Kidney (tissue), 14 donors: ENCODE measurements around the gene PDGFD. TPM values are rescaled to one million over a fixed set of nuclear protein-coding genes. Genes with fewer than 3 reads are reported as not detected.
"Not testable (repeated sequence)": the region's sequence is repeated elsewhere in the genome, so short reads cannot be mapped to it uniquely, and the experiment has no call there.

ENCODE experiments used
- DNase-seq, 5 donors: peaks; one replicate each; pipeline ENCODE4 v3.0.0-alpha.2; 2013 to 2020
- FAIRE-seq: peaks from 2 replicates; lab custom pipeline; 2012; peaks lifted over from hg19 to GRCh38; lab: Jason Lieb, UNC
- H3K27ac ChIP-seq, 2 donors: one replicate each; pipeline ENCODE4 v1.7.0; 2013; ENCODE audit warnings: low read depth in 2 of 2, low read length in 2 of 2, inconsistent platforms in 1 of 2
- H3K27me3 ChIP-seq: one replicate; pipeline ENCODE4 v1.7.1; 2013; ENCODE audit warnings: low read length, inconsistent platforms; ENCODE audit not compliant: control insufficient read depth, insufficient read depth
- H3K36me3 ChIP-seq, 3 donors: one replicate each; pipeline versions ENCODE4 v1.7.0 to v1.7.1; 2013; ENCODE audit warnings: low read length in 3 of 3, control low read depth in 1 of 3, inconsistent platforms in 1 of 3; ENCODE audit not compliant: insufficient read depth in 3 of 3, control insufficient read depth in 2 of 3
- H3K4me1 ChIP-seq, 3 donors: one replicate each; pipeline versions ENCODE4 v1.7.0 to v1.7.1; 2013; ENCODE audit warnings: low read length in 3 of 3, inconsistent platforms in 1 of 3, low read depth in 1 of 3; ENCODE audit not compliant: control insufficient read depth in 2 of 3, insufficient read depth in 2 of 3
- H3K4me3 ChIP-seq, 3 donors: one replicate each; pipeline versions ENCODE4 v1.7.0 to v1.8.1; 2013; ENCODE audit warnings: low read length in 3 of 3, control low read depth in 1 of 3, inconsistent platforms in 1 of 3
- H3K9ac ChIP-seq, 3 donors: one replicate each; pipeline versions ENCODE4 v1.7.0 to v1.7.1; 2013; ENCODE audit warnings: low read length in 3 of 3, control low read depth in 1 of 3, inconsistent platforms in 1 of 3
- H3K9me3 ChIP-seq, 3 donors: one replicate each; pipeline versions ENCODE4 v1.7.0 to v1.7.1; 2013; ENCODE audit warnings: low read length in 3 of 3, control low read depth in 1 of 3, inconsistent platforms in 1 of 3; ENCODE audit not compliant: control insufficient read depth in 2 of 3, insufficient read depth in 1 of 3
- CTCF ChIP-seq: IDR thresholded peaks from 3 replicates; pipeline ENCODE4 v1.5.1; 2012; ENCODE audit warnings: mild to moderate bottlenecking, moderate library complexity, borderline replicate concordance; ENCODE audit not compliant: insufficient read depth; ENCODE audit errors: extremely low read depth
- intact Hi-C: fragments of 100-400 bp; cut with DNase I; formaldehyde crosslinking; loops from one replicate; pipeline ENCODE4 v1.11.1; 2022
- polyA plus RNA-seq: library from polyadenylated mRNA; stranded (reverse); fragments of 350-450 nt; fragmentation: Illumina TruSeq; extraction: RNeasy Lipid Tissue Mini Kit (QIAGEN cat#74804); gene quantifications from one replicate; pipeline ENCODE4 v1.2.3, GENCODE V29; 2014; ENCODE audit warnings: low read depth, low replicate concordance; ENCODE audit not compliant: insufficient read depth
- total RNA-seq: library from RNA; stranded (reverse); fragmentation: NEBNext Ultra II Directional; extraction: Animal tissue kit (Norgen Biotek cat#: 25700); gene quantifications from one replicate; pipeline ENCODE4 v1.2.1, GENCODE V29; 2021
- donor health status: control.
- donor health status: control.
- donor health status: control.
- donor health status: control.
- donor health status: control.
- donor health status: DM: yes; HTN: yes; CAD: no.
- donor health status: Normal renal cell carcinoma (clear cell type).

Gene PDGFD
- total and polyA plus RNA-seq, 2 donors from 2014 or later, result 5.3 to 12.2 TPM

GRCh38 chr11:104053743-104054478, 110.0 kb downstream of the PDGFD start:
- Histone ChIP-seq H3K4me1 (no peaks in the 10 kb centered on the region), H3K9ac (no peak overlapping the region), H3K4me3 (no peak overlapping the region), H3K27me3 (no peaks in the 10 kb centered on the region), H3K36me3 (no peaks in the 10 kb centered on the region), H3K9me3 (no peaks in the 10 kb centered on the region), H3K27ac (no peak overlapping the region)
- no peak for TF ChIP-seq CTCF
- DNase-seq, result no peak
- FAIRE-seq, result no peak
- intact Hi-C loops, result no loop called here

- FAIRE-seq, result no peak
- DNase-seq, result no peak
- intact Hi-C loops, result no loop called here
Observed at GRCh38 chr11:104051778-104052177, 112.2 kb downstream of the PDGFD start.

GRCh38 chr11:104049116-104049515, 114.8 kb downstream of the PDGFD start:
- Histone ChIP-seq H3K4me3 (no peak overlapping the region), H3K4me1 (no peaks in the 10 kb centered on the region), H3K27ac (no peak overlapping the region), H3K36me3 (no peaks in the 10 kb centered on the region), H3K9me3 (no peaks in the 10 kb centered on the region), H3K9ac (no peak overlapping the region), H3K27me3 (no peaks in the 10 kb centered on the region)
- TF ChIP-seq CTCF, result no peak
- FAIRE-seq, result no peak
- intact Hi-C loops, result no loop called here
- no peak for DNase-seq

More at GRCh38 chr11:104051778-104052177, 112.2 kb downstream of the PDGFD start:
- no peaks in the 10 kb centered on the region for H3K4me1 ChIP-seq
- no peaks in the 10 kb centered on the region for H3K9me3 ChIP-seq
- H3K4me3 ChIP-seq, result no peak overlapping the region
- no peak for TF ChIP-seq CTCF
- H3K27ac ChIP-seq, result no peak overlapping the region
- H3K27me3 ChIP-seq, result no peaks in the 10 kb centered on the region
- no peaks in the 10 kb centered on the region for H3K36me3 ChIP-seq
- no peak overlapping the region for H3K9ac ChIP-seq

- FAIRE-seq, DNase-seq, H3K9ac ChIP-seq: not testable (repeated sequence)
Observed at GRCh38 chr11:104046858-104047257, 117.1 kb downstream of the PDGFD start.

More at GRCh38 chr11:104046858-104047257, 117.1 kb downstream of the PDGFD start:
- H3K9me3 ChIP-seq, H3K4me1 ChIP-seq, intact Hi-C loops, H3K4me3 ChIP-seq, H3K36me3 ChIP-seq, H3K27ac ChIP-seq, H3K27me3 ChIP-seq: not testable (repeated sequence)
